Measurements from ENCODE around the gene PDE10A.

PDE10A gene

GRCh38 chr6:165656581-165657324, 6.3 kb downstream of the PDE10A start:
- Histone ChIP-seq H3K27ac (replicated peaks) (no peak overlapping the region), H3K27me3 (ENCODE audit: insufficient read depth, poor library complexity, severe bottlenecking) (peaks cover 26% of the 10 kb centered on the region), H3K4me3 (replicated peaks; ENCODE audit: insufficient read depth, low read length) (no peak overlapping the region)
- no peak for TF ChIP-seq GABPA (IDR thresholded peaks at IDR 0.05; ENCODE audit: low read depth)
- TF ChIP-seq, protein P1, sequence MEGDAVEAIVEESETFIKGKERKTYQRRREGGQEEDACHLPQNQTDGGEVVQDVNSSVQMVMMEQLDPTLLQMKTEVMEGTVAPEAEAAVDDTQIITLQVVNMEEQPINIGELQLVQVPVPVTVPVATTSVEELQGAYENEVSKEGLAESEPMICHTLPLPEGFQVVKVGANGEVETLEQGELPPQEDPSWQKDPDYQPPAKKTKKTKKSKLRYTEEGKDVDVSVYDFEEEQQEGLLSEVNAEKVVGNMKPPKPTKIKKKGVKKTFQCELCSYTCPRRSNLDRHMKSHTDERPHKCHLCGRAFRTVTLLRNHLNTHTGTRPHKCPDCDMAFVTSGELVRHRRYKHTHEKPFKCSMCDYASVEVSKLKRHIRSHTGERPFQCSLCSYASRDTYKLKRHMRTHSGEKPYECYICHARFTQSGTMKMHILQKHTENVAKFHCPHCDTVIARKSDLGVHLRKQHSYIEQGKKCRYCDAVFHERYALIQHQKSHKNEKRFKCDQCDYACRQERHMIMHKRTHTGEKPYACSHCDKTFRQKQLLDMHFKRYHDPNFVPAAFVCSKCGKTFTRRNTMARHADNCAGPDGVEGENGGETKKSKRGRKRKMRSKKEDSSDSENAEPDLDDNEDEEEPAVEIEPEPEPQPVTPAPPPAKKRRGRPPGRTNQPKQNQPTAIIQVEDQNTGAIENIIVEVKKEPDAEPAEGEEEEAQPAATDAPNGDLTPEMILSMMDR (IDR thresholded peaks at IDR 0.05; ENCODE audit: insufficient read depth, low read length), result no peak
- no peak for TF ChIP-seq REST (IDR thresholded peaks at IDR 0.05; ENCODE audit: insufficient replicate concordance, low read depth)
- no peak for TF ChIP-seq SPI1 (IDR thresholded peaks at IDR 0.05; ENCODE audit: borderline replicate concordance, low read depth)
- TF ChIP-seq POLR2AphosphoS5 (IDR thresholded peaks at IDR 0.05; ENCODE audit: low read depth), result no peak
- DNase-seq (ENCODE audit: low read depth in 1 of 2, low spot score in 1 of 2), result no peak

DNA sequence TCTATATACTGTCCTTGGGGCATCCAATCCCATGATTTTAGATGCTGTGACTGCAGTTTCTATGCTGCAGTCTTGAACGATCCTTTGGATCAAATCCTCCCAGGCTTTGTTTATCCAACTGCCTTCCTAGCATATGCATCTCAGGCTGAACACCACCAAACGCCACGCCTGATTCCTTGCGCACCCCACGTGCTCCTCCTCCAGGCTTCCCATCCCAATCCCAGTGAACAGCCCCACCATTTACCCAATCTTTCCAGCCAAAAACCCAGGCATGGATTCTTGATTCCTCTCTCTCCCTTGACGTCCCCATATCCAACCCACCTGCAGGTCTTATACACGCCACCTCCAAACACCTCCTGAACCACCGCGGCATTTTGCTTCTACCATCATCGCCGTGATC, 7.8 kb downstream of the PDE10A start:
- Histone ChIP-seq H3K27ac (replicated peaks) (no peak overlapping the region), H3K27me3 (ENCODE audit: insufficient read depth, poor library complexity, severe bottlenecking) (peaks cover 12% of the 10 kb centered on the region), H3K4me3 (replicated peaks; ENCODE audit: insufficient read depth, low read length) (no peak overlapping the region)
- TF ChIP-seq POLR2AphosphoS5 (IDR thresholded peaks at IDR 0.05; ENCODE audit: low read depth) (no peak), REST (IDR thresholded peaks at IDR 0.05; ENCODE audit: insufficient replicate concordance, low read depth) (no peak), GABPA (IDR thresholded peaks at IDR 0.05; ENCODE audit: low read depth) (no peak), SPI1 (IDR thresholded peaks at IDR 0.05; ENCODE audit: borderline replicate concordance, low read depth) (no peak)
- TF ChIP-seq, protein P1 (IDR thresholded peaks at IDR 0.05; ENCODE audit: insufficient read depth, low read length), result no peak
- no peak for DNase-seq (ENCODE audit: low read depth in 1 of 2, low spot score in 1 of 2)

DNA sequence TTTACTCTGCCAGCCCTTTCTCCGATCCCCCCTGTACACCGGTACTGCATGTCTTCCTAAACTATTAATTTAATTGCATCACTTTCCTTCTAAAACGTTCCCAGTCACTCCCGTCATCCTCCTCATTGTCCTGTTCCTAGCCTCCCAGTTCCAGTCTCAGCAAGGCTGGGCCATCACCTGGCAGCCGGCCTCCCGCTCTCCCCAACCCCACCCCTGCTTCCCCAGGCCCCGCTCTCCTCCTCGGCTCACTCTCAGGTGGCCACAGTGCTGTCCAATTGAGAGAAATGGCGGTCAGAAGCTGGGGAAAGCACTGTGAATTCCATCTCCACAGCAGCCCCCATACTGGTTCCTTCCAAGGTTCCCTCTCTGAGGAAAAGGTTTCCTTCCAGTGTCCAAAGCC, 8.9 kb downstream of the PDE10A start:
- H3K27ac ChIP-seq (replicated peaks), result no peak overlapping the region
- TF ChIP-seq REST (IDR thresholded peaks at IDR 0.05; ENCODE audit: insufficient replicate concordance, low read depth), result no peak
- DNase-seq (ENCODE audit: low read depth in 1 of 2, low spot score in 1 of 2), result no peak
- H3K4me3 ChIP-seq (replicated peaks; ENCODE audit: insufficient read depth, low read length), result no peak overlapping the region
- H3K27me3 ChIP-seq (ENCODE audit: insufficient read depth, poor library complexity, severe bottlenecking), result peaks cover 5% of the 10 kb centered on the region

All from HL-60 (cell line).